Measurements from ENCODE around the gene TM2D3.
"Not testable (repeated sequence)": the region's sequence is repeated elsewhere in the genome, so short reads cannot be mapped to it uniquely, and the experiment has no call there.

DNA sequence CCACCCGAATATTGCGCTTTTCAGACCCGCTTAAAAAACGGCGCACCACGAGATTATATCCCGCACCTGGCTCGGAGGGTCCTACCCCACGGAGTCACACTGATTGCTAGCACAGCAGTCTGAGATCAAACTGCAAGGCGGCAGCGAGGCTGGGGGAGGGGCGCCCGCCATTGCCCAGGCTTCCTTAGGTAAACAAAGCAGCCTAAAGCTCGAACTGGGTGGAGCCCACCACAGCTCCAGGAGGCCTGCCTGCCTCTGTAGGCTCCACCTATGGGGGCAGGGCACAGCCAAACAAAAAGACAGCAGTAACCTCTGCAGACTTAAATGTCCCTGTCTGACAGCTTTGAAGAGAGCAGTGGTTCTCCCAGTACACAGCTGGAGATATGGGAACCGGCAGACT, 25.5 kb downstream of the TM2D3 start:
- TF ChIP-seq, protein P1, sequence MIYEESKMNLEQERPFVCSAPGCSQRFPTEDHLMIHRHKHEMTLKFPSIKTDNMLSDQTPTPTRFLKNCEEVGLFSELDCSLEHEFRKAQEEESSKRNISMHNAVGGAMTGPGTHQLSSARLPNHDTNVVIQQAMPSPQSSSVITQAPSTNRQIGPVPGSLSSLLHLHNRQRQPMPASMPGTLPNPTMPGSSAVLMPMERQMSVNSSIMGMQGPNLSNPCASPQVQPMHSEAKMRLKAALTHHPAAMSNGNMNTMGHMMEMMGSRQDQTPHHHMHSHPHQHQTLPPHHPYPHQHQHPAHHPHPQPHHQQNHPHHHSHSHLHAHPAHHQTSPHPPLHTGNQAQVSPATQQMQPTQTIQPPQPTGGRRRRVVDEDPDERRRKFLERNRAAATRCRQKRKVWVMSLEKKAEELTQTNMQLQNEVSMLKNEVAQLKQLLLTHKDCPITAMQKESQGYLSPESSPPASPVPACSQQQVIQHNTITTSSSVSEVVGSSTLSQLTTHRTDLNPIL (CRISPR knock-in tag; IDR thresholded peaks at IDR 0.05; ENCODE audit: low read depth), result not testable (repeated sequence)
- not testable (repeated sequence) for TF ChIP-seq ZFP3 (CRISPR knock-in tag; IDR thresholded peaks at IDR 0.05); GLIS3 (CRISPR knock-in tag; IDR thresholded peaks at IDR 0.05); TSHZ2 (CRISPR knock-in tag; IDR thresholded peaks at IDR 0.05); ARNTL (CRISPR knock-in tag; IDR thresholded peaks at IDR 0.05; ENCODE audit: borderline replicate concordance, low read depth)
- TF ChIP-seq, protein P2, sequence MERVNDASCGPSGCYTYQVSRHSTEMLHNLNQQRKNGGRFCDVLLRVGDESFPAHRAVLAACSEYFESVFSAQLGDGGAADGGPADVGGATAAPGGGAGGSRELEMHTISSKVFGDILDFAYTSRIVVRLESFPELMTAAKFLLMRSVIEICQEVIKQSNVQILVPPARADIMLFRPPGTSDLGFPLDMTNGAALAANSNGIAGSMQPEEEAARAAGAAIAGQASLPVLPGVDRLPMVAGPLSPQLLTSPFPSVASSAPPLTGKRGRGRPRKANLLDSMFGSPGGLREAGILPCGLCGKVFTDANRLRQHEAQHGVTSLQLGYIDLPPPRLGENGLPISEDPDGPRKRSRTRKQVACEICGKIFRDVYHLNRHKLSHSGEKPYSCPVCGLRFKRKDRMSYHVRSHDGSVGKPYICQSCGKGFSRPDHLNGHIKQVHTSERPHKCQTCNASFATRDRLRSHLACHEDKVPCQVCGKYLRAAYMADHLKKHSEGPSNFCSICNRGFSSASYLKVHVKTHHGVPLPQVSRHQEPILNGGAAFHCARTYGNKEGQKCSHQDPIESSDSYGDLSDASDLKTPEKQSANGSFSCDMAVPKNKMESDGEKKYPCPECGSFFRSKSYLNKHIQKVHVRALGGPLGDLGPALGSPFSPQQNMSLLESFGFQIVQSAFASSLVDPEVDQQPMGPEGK (CRISPR knock-in tag; IDR thresholded peaks at IDR 0.05; ENCODE audit: borderline replicate concordance), result not testable (repeated sequence)
